HepG2 (cell line): Measurements from ENCODE around the gene AP4M1. TPM values are rescaled to one million over a fixed set of nuclear protein-coding genes. Genes with fewer than 3 reads are reported as not detected.

Experiments
- CENPT ChIP-seq: sonication (generic); formaldehyde crosslinking; IDR thresholded peaks from 2 replicates; pipeline ENCODE4 v1.8.0; 2022; ENCODE audit warnings: low read depth, mild to moderate bottlenecking, moderate library complexity, missing genetic modification reagents
- DZIP1 ChIP-seq: sonication (generic); formaldehyde crosslinking; IDR thresholded peaks from 2 replicates; pipeline ENCODE4 v1.5.0; 2020; ENCODE audit warnings: mild to moderate bottlenecking, missing genetic modification reagents
- PHF21A ChIP-seq: sonication (generic); formaldehyde crosslinking; IDR thresholded peaks from 2 replicates; pipeline ENCODE4 v1.5.0; 2020; ENCODE audit warnings: mild to moderate bottlenecking, missing genetic modification reagents
- TP53 ChIP-seq: sonication (generic); formaldehyde crosslinking; conservative IDR thresholded peaks from 2 replicates; pipeline ENCODE4 v1.4.0; 2020; ENCODE audit warnings: missing genetic modification reagents
- ZHX2 ChIP-seq, 2 experiments: sonication (generic) in 1 of 2; formaldehyde crosslinking in 1 of 2; IDR thresholded peaks; 2 replicates each; pipeline versions ENCODE4 v1.6.1 to v1.9.0; 2014 to 2022; ENCODE audit warnings: antibody characterized with exemption in 1 of 2, borderline replicate concordance in 1 of 2, inconsistent platforms in 1 of 2, low read depth in 1 of 2, missing genetic modification reagents in 1 of 2
- ZMAT3 ChIP-seq: sonication (generic); formaldehyde crosslinking; conservative IDR thresholded peaks from 2 replicates; pipeline ENCODE4 v1.7.0; 2021; ENCODE audit warnings: missing genetic modification reagents
- ZNF138 ChIP-seq: sonication (generic); formaldehyde crosslinking; IDR thresholded peaks from 2 replicates; pipeline ENCODE4 v1.5.0; 2020; ENCODE audit warnings: mild to moderate bottlenecking, low read depth, missing genetic modification reagents
- polyA plus RNA-seq, 8 experiments: library from polyadenylated mRNA; depleted of rRNA in 3 of 8; stranded (reverse) in 7 of 8; unstranded in 1 of 8; fragments of >200 nt; fragmentation: Illumina TruSeq in 4 of 8; extraction: Trizol in 4 of 8; gene quantifications; 2 replicates each; pipeline versions ENCODE4 v1.2.1 to v1.2.3, GENCODE V29; 2011 to 2016; ENCODE audit warnings: low read depth in 4 of 8, missing spikeins in 1 of 8, mixed read lengths in 1 of 8; ENCODE audit not compliant: insufficient read depth in 1 of 8
- total RNA-seq, 5 experiments: library from RNA; depleted of rRNA; stranded (reverse); fragments of >200 nt; fragmentation: Illumina TruSeq; extraction: Trizol; gene quantifications; 2 replicates each; pipeline ENCODE4 v1.2.3, GENCODE V29; 2016; ENCODE audit warnings: low read depth in 1 of 5
- TF ChIP-seq, protein P1 (sequence below): sonication (generic); formaldehyde crosslinking; IDR thresholded peaks from 2 replicates; pipeline ENCODE4 v1.8.0; 2022; ENCODE audit warnings: missing genetic modification reagents, mild to moderate bottlenecking, moderate library complexity, borderline replicate concordance
- TF ChIP-seq, protein P2 (sequence below): sonication (generic); formaldehyde crosslinking; IDR thresholded peaks from 2 replicates; pipeline ENCODE4 v1.4.0; 2020; ENCODE audit warnings: missing genetic modification reagents

The AP4M1 gene
- total and polyA plus RNA-seq, 2 of the 13 experiments (the other 11 are each of a cell fraction or from before 2014, with no cell fraction given) = 6.3 to 9.7 TPM

DNA sequence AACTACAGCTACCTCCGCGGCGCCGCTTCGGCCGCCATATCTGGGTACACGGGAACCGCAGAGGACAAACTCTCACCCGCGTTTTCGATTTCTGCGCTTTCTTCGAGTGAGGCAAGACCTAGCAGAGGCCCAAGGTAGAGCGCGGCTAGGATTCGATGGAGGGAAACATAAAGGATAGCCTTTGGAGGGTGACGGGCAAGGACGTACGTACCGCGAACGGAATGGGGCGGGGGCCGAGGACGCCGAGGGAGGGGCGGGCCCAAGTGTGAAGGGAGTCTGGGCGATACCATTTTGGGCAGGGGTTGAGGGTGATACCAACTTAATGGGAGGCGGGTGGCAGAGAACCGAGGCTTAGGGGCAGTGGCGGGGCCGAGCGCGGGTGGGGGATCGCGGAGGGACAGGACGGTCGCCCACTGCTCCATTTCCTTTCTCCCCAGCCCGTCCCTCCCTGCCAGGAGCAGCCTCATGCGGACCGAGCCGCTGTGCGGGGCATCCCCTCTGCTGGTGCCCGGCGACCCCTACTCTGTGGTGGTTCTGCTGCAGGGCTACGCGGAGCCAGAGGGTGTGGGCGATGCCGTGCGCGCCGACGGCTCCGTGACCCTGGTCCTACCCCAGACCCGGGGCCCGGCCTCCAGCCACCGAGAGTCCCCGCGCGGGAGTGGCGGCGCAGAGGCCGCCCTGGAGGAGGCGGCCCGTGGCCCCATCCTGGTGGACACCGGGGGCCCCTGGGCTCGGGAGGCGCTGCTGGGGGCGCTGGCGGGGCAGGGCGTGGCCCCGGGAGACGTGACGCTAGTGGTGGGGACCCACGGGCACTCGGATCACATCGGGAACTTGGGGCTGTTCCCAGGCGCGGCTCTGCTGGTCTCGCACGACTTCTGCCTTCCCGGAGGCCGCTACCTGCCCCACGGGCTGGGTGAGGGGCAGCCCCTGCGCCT, 25.8 kb downstream of the AP4M1 start, which contains the start of gene MBLAC1 (continued):
- TF ChIP-seq DZIP1 (CRISPR knock-in tag) (no peak), TP53 (peak; percentile 58; the same call in 1 of the 2 replicates), CENPT (0 out of 2 replicates have a peak, but pooled peaks have one; percentile 62), ZMAT3 (CRISPR knock-in tag) (0 out of 2 replicates have a peak, but pooled peaks have one; percentile 15), PHF21A (CRISPR knock-in tag) (peak; percentile 36; the same call in 1 of the 2 replicates), ZHX2 (IDR thresholded peaks at IDR 0.05; ENCODE audit: low read depth) (peak; percentile 87), ZHX2 (CRISPR knock-in tag; IDR thresholded peaks at IDR 0.05; ENCODE audit: borderline replicate concordance) (peak; percentile 73; the same call in 1 of the 2 replicates), ZNF138 (CRISPR knock-in tag) (no peak)
- TF ChIP-seq, protein P1, sequence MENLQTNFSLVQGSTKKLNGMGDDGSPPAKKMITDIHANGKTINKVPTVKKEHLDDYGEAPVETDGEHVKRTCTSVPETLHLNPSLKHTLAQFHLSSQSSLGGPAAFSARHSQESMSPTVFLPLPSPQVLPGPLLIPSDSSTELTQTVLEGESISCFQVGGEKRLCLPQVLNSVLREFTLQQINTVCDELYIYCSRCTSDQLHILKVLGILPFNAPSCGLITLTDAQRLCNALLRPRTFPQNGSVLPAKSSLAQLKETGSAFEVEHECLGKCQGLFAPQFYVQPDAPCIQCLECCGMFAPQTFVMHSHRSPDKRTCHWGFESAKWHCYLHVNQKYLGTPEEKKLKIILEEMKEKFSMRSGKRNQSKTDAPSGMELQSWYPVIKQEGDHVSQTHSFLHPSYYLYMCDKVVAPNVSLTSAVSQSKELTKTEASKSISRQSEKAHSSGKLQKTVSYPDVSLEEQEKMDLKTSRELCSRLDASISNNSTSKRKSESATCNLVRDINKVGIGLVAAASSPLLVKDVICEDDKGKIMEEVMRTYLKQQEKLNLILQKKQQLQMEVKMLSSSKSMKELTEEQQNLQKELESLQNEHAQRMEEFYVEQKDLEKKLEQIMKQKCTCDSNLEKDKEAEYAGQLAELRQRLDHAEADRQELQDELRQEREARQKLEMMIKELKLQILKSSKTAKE (CRISPR knock-in tag) = 0 out of 2 replicates have a peak, but pooled peaks have one; percentile 7
- TF ChIP-seq, protein P2, sequence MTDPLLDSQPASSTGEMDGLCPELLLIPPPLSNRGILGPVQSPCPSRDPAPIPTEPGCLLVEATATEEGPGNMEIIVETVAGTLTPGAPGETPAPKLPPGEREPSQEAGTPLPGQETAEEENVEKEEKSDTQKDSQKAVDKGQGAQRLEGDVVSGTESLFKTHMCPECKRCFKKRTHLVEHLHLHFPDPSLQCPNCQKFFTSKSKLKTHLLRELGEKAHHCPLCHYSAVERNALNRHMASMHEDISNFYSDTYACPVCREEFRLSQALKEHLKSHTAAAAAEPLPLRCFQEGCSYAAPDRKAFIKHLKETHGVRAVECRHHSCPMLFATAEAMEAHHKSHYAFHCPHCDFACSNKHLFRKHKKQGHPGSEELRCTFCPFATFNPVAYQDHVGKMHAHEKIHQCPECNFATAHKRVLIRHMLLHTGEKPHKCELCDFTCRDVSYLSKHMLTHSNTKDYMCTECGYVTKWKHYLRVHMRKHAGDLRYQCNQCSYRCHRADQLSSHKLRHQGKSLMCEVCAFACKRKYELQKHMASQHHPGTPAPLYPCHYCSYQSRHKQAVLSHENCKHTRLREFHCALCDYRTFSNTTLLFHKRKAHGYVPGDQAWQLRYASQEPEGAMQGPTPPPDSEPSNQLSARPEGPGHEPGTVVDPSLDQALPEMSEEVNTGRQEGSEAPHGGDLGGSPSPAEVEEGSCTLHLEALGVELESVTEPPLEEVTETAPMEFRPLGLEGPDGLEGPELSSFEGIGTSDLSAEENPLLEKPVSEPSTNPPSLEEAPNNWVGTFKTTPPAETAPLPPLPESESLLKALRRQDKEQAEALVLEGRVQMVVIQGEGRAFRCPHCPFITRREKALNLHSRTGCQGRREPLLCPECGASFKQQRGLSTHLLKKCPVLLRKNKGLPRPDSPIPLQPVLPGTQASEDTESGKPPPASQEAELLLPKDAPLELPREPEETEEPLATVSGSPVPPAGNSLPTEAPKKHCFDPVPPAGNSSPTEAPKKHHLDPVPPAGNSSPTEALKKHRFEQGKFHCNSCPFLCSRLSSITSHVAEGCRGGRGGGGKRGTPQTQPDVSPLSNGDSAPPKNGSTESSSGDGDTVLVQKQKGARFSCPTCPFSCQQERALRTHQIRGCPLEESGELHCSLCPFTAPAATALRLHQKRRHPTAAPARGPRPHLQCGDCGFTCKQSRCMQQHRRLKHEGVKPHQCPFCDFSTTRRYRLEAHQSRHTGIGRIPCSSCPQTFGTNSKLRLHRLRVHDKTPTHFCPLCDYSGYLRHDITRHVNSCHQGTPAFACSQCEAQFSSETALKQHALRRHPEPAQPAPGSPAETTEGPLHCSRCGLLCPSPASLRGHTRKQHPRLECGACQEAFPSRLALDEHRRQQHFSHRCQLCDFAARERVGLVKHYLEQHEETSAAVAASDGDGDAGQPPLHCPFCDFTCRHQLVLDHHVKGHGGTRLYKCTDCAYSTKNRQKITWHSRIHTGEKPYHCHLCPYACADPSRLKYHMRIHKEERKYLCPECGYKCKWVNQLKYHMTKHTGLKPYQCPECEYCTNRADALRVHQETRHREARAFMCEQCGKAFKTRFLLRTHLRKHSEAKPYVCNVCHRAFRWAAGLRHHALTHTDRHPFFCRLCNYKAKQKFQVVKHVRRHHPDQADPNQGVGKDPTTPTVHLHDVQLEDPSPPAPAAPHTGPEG = no peak
